Colonic mucosa (tissue), 4 donors: ENCODE results near the gene SEC16A. TPM values are rescaled to one million over a fixed set of nuclear protein-coding genes. Genes with fewer than 3 reads are reported as not detected.

Experiments
- DNase-seq: peaks from one replicate; pipeline ENCODE4 v3.0.0-alpha.2; 2020
- H3K27ac ChIP-seq: fragments of 200-600 bp; one replicate; pipeline ENCODE4 v1.8.0; 2021
- H3K27me3 ChIP-seq: fragments of 200-600 bp; one replicate; pipeline ENCODE4 v1.8.0; 2021
- H3K36me3 ChIP-seq: fragments of 200-600 bp; one replicate; pipeline ENCODE4 v1.8.0; 2021
- H3K4me1 ChIP-seq: fragments of 200-600 bp; one replicate; pipeline ENCODE4 v1.8.0; 2021; ENCODE audit warnings: mild to moderate bottlenecking
- H3K4me3 ChIP-seq: fragments of 200-600 bp; one replicate; pipeline ENCODE4 v1.8.0; 2021
- H3K9ac ChIP-seq, 2 donors: one replicate each; pipeline ENCODE4 v1.7.0; 2013; ENCODE audit warnings: control low read depth in 2 of 2, low read depth in 2 of 2, low read length in 2 of 2
- H3K9me3 ChIP-seq: fragments of 200-600 bp; one replicate; pipeline ENCODE4 v1.8.0; 2021
- intact Hi-C: fragments of 100-400 bp; cut with DNase I; formaldehyde crosslinking; loops from one replicate; pipeline ENCODE4 v1.14.1; 2022
- total RNA-seq, 2 donors: library from RNA; stranded (reverse); fragmentation: NEBNext Ultra II Directional in 1 of 2; extraction: Animal tissue kit (Norgen Biotek cat#: 25700) in 1 of 2; gene quantifications; one replicate each; pipeline ENCODE4 v1.2.1, GENCODE V29; 2021
- TF ChIP-seq, protein P1 (sequence below): fragments of 200-600 bp; IDR thresholded peaks from one replicate; pipeline ENCODE4 v1.8.0; 2022; ENCODE audit warnings: antibody characterized with exemption, mild to moderate bottlenecking
- donor health status: healthy.
- donor health status: DM: no; HTN: no; CAD: no.
- donor health status: DM: no; HTN: no; CAD: no.

Gene SEC16A
- total RNA-seq, 2 donors from 2014 or later, result 66.2 to 104 TPM

DNA sequence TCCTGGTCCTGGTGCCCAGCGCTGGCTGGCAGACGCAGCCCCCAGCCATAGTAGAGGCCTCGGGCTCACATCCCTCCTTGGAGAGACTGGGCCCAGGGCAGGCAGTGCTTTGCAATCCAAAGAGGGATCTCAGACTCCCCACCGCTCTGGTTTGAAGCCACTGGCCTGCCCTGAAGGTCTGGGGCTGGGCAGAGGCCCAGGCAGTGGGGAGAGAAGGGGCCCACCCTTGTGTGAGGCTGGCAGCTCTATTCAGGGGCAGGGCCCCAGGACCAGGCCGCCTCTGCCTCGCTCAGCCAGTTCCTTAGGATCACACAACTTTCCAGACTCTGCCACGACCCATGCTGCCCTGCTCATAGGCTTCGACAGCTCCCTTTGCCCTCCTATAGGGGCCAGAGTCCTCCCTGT is 10.7 kb upstream of the SEC16A start:
- intact Hi-C loops, result no loop called here
- no peak overlapping the region for H3K27ac ChIP-seq
- DNase-seq, result no peak
- H3K27me3 ChIP-seq, result no peaks in the 10 kb centered on the region
- TF ChIP-seq, protein P1, sequence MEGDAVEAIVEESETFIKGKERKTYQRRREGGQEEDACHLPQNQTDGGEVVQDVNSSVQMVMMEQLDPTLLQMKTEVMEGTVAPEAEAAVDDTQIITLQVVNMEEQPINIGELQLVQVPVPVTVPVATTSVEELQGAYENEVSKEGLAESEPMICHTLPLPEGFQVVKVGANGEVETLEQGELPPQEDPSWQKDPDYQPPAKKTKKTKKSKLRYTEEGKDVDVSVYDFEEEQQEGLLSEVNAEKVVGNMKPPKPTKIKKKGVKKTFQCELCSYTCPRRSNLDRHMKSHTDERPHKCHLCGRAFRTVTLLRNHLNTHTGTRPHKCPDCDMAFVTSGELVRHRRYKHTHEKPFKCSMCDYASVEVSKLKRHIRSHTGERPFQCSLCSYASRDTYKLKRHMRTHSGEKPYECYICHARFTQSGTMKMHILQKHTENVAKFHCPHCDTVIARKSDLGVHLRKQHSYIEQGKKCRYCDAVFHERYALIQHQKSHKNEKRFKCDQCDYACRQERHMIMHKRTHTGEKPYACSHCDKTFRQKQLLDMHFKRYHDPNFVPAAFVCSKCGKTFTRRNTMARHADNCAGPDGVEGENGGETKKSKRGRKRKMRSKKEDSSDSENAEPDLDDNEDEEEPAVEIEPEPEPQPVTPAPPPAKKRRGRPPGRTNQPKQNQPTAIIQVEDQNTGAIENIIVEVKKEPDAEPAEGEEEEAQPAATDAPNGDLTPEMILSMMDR, result no peak
- no peak overlapping the region for H3K9ac ChIP-seq
- H3K4me3 ChIP-seq, result no peak overlapping the region
- H3K36me3 ChIP-seq, result peaks cover 12% of the 10 kb centered on the region
- no peaks in the 10 kb centered on the region for H3K9me3 ChIP-seq
- H3K4me1 ChIP-seq, result no peaks in the 10 kb centered on the region

DNA sequence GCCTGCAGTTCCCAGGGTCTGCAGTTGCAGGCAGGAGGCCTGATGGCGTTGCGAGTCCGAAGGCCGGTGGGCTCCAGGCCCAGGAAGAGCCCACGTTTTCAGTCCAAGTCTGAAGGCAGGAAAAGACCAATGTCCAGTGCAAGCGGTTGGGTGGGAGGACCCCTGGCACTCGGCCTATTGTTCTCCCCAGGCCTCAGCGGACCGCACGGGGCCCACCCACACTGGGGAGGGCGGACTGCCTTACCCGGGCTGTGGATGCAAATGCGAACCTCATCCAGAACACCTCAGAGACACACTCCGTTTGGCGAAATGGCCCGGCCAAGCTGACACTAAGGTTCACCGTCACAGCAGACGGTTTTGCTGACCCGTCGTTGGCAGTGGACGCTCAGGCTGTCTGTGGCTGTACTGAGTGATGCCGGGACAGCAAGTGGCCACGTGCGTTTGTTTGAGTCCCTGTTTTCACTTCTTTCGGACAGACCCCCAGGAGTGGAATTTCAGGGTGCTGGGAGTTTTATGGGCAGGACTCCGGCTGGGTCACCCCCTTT is 10.2 kb upstream of the SEC16A start:
- Histone ChIP-seq H3K27ac (no peak overlapping the region), H3K9ac (no peak overlapping the region), H3K4me1 (no peaks in the 10 kb centered on the region), H3K4me3 (no peak overlapping the region), H3K9me3 (no peaks in the 10 kb centered on the region), H3K27me3 (no peaks in the 10 kb centered on the region), H3K36me3 (peaks cover 11% of the 10 kb centered on the region)
- DNase-seq, result no peak
- intact Hi-C loops, result no loop called here
- TF ChIP-seq, protein P1, result no peak

DNA sequence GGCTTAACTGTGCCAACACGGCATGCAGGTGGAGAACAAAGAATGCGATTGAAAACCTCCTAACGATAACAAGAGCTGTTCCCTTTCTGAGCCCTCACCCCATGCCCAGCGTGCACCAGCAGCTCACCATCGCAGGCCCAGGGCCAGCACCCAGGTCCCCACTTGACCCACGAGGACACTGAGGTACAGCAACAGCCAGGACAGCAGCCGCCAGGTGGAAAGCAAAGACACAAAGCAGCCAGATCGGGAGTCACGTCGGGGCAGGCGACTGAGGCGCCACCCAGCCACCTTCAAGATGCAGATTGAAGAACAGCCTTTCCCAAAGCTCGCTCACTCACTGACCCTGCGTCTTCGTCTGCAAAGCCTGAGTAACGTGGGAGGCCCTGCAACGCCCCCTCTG is 6.9 kb upstream of the SEC16A start:
- no peak overlapping the region for H3K4me3 ChIP-seq
- no peak overlapping the region for H3K27ac ChIP-seq
- H3K9me3 ChIP-seq, result no peaks in the 10 kb centered on the region
- no peaks in the 10 kb centered on the region for H3K27me3 ChIP-seq
- TF ChIP-seq, protein P1, result no peak
- intact Hi-C loops, result loop anchor here (2.0 kb wide), 1 partner anchor 141 kb away; no protein-coding TSS in a partner anchor
- H3K36me3 ChIP-seq, result no peaks in the 10 kb centered on the region
- DNase-seq, result no peak
- H3K9ac ChIP-seq, result no peak overlapping the region
- peaks cover 2% of the 10 kb centered on the region for H3K4me1 ChIP-seq

DNA sequence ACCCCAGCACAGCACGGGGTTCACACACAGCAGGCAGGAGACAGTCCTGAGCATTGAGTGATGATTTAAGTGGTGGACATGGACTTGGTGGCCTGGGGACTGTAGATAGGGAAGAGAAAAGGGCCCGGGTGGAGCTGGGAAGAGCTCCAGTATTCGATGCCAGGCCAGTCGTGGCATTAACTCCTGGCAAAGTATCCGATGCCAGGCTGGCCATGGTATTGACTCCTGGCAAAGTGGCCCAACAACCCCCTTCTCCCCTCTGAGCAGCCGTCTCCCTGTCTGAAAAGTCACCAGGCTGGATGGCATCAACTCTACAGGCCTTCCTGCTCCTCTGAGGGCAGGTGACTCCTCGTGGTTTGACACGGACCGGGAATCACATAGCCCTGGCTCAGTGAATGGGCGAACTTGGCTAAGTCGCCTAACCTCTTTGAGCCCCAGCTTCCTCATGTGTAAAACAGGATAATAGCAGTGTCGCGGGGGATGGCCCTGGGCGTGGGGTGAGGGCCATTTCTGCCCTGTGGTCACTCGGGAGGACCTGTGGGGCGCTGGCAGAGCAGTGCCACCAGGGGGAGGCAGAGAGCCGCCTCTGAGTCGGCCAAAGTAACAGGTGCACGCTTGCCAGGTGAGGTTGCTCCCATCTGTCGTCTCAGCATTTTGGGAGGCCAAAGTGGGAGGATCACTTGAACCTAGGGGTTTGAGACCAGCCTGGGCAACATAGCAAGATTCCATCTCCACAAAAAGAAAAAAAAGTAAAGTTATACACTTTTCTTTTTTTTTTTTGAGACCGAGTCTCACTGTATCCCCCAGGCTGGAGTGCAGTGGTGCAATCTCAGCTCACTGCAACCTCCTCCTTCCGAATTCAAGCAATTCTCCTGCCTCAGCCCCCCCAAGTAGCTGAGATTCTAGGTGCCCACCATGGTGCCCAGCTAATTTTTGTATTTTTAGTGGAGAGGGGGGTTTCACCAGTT is 5.7 kb upstream of the SEC16A start:
- TF ChIP-seq, protein P1, result peak; percentile 95
- Histone ChIP-seq H3K4me3 (no peak overlapping the region), H3K27ac (no peak overlapping the region), H3K9me3 (no peaks in the 10 kb centered on the region), H3K9ac (no peak overlapping the region), H3K4me1 (peaks cover 11% of the 10 kb centered on the region), H3K27me3 (no peaks in the 10 kb centered on the region), H3K36me3 (no peaks in the 10 kb centered on the region)
- peak; percentile 79 for DNase-seq
- intact Hi-C loops, result loop anchor here (2.0 kb wide), 1 partner anchor 142 kb away; no protein-coding TSS in a partner anchor

DNA sequence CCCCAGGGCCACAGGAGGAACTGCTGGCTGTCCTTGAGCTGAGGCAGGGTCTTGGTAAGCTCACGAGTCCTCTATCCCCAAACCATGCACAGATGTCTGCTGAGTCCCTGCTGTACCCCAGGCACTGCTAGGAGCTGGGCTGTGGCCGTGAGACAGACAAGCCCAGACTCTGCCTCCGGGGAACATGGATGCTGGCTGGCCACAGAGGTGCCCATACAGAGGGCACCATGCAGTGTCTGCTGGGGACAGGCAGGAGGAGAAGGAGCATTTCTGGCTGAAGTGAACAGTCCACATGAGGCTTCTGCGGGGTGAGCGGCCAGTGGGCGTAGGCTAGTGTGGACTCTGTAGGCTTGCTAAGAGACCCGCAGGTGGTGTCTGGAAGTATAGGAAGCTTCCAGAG is 4.8 kb upstream of the SEC16A start:
- Histone ChIP-seq H3K36me3 (no peaks in the 10 kb centered on the region), H3K4me3 (no peak overlapping the region), H3K27ac (no peak overlapping the region), H3K9me3 (no peaks in the 10 kb centered on the region), H3K9ac (no peak overlapping the region), H3K4me1 (peaks cover 11% of the 10 kb centered on the region), H3K27me3 (no peaks in the 10 kb centered on the region)
- TF ChIP-seq, protein P1, result no peak
- no peak for DNase-seq
- intact Hi-C loops, result loop anchor here (2.0 kb wide), 1 partner anchor 143 kb away; no protein-coding TSS in a partner anchor
